Cortex of kidney (tissue), 1 donor: ENCODE measurements around the gene KRT71.

Experiments used
- DNase-seq: peaks from one replicate; lab custom pipeline; 2025; lab: John Stamatoyannopoulos, UW

KRT71 gene

GRCh38 chr12:52539083-52539820 lies 13.7 kb downstream of the KRT71 start:
- DNase-seq: no peak

- DNase-seq: no peak
Measured at GRCh38 chr12:52537101-52537500, 15.8 kb downstream of the KRT71 start.

- DNase-seq: no peak
Measured at GRCh38 chr12:52535574-52535973, 17.4 kb downstream of the KRT71 start.

GRCh38 chr12:52534482-52534881 lies 18.5 kb downstream of the KRT71 start:
- DNase-seq: no peak

DNA sequence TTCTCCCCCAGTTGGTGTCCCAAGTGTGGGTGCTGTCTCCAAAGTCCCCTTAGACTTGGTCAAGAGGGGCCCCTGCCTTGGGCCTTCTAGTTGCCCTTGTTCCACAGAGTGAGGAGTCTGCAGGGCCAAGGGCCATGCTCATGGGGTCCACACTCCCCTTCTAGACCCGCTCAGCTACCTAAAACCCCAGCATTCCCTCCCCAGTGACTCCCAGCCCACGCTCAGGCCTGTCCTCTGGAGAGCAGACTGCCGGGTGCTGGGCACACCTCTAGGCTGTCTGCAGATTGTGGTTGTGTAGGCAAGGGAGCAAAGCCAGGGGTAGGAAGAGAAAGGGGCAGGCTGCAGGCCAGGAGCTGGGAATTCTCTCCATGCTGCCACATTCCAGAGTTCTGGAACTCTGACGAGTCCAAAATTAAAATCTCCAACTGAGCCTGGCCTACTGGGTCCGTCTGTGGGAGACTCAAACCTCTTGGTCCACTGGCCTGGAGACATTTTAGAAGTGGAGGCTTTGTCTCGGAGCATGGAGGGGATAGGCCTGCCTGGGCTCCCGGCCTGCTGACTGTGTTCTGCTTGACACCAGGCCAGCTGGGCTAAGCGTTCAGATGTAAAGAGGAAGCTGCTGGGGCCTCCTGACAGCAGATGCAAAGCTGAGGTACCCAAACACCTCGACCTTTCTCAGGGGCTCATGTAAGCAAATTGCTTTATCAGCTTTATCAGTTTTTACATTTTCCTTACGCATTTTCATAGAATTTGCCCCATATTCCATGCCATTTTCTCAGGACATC lies 19.1 kb downstream of the KRT71 start:
- no peak for DNase-seq

DNA sequence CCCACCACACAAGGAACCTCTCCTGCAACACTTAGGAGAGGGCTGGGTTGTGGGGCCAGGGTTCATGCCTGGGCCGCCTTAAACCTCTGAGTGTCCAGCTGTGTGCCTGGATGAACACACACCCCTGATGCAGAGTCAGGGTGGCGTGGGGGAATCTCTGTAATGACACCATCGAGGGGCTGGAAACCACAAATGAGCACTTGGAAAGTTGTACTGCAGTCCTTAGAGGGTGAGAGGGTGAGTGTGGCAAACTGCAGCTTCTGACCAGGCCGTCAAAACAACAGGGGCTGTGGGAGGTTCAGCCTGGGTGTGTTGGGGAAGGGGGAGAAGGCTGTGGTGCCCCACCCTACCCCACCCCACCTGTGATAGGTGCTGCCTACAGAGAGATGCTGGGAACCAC lies 20.3 kb downstream of the KRT71 start:
- no peak for DNase-seq

GRCh38 chr12:52531566-52532300 lies 21.2 kb downstream of the KRT71 start:
- no peak for DNase-seq

DNA sequence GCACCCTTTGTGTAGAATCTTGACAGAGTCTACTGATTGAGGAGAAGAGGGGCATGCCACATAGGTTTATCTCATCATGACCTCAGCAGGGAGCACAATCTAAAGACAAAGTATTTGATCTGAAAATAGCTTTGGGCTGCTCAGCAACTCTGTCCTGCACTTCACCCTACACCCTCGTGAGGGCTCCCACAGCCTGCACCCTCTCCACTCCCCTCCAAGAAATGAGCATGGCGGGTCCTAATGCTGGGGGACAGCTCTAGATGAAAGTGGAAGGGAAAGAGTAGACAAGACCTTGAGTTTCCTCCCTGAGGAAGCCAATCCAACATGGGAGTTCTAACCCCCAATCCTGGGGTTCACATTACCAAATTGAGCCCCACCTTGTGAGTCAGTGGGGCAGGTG lies 22.0 kb downstream of the KRT71 start:
- DNase-seq: no peak

GRCh38 chr12:52530366-52530765 lies 22.6 kb downstream of the KRT71 start:
- no peak for DNase-seq

- no peak for DNase-seq
Measured at GRCh38 chr12:52529846-52530245, 23.1 kb downstream of the KRT71 start.

GRCh38 chr12:52529417-52529816 lies 23.5 kb downstream of the KRT71 start:
- no peak for DNase-seq

GRCh38 chr12:52528641-52529143 lies 24.3 kb downstream of the KRT71 start:
- no peak for DNase-seq

DNA sequence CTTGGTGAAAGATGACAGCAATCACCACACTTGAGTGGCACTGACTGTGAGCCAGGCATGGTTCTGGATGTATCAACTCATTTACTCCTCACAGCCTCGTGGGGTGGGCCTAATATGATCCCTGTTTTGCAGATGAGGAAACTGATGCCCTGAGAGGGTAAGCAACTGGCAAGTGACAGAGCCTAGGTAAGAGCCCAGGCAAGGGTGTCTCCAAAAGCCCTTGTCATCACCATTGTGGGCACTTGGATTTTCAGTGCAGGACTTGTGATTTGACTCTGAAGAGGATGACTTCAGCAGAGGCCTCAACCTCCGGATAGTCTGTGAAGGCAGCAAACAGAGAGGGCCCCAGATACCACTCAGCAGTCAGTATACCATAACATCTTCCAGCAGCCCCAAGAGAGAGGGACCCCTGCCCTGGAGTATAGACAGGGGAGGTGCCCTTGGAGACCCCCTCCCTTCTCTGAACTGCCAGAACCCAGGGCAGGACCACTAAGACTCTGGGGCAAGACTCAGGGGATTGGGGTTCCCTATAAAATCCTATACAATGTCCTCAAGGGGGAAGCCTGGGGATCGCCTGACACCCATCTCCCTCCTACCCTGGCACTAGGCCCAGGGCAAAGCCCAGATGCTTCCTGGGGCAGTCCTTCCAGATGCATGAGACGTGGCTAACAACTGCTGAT lies 25.7 kb downstream of the KRT71 start:
- DNase-seq: no peak

DNA sequence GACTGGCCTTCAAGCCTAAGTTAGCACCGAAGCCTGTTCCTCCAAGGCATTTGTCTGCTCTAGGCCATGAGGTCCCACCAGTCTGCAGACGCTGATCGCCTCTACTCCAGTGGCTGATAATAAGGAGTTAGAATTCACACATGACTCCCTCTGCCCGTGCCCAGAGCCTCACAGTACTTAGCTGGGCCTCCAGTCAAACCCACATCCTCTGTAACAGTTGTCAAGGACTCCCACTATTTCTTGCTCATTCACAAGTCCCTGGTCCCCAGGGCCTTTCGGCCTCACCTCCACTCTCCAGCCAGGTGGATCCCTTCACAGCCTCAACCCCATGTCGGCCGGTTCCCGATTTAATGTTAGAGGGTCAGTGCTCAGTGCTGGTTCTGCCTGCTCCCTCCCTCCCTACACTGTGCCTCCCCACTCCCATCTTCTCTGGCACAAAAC lies 26.4 kb downstream of the KRT71 start:
- DNase-seq: no peak

GRCh38 chr12:52525661-52526499 lies 27.1 kb downstream of the KRT71 start:
- DNase-seq: no peak

DNA sequence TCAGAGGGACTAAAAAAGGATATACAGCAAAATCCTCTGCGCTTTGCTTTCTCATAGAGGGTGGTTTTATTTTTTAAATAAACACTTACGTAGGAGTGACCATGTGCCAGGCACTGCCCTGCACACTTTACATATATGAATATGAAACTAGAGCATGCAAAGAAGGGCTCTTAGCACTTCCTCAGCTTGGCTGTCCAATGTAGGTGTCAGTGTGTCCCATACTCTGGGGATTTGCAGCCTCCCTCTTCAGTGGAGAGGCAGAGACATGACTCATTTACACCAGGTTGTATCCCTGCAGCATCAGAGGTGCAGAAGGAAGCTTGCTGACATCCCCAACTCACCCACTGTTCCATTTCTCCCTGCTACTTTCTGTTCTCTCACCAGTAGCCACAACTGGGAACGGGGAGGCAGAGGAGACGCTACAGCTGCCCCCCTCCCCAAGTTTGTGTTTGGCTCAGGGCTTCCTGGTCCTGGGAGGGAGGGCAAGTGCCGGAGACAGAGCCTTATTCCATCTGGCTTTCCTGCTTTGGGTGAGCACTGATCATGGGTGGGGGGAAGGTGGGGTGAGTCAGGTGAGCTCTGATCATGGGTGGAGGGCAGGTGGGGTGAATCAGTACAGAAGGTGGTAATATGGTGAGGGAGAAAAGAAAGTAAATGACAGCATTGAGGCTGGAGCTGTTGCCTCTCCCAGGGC lies 27.9 kb downstream of the KRT71 start:
- DNase-seq: no peak

DNA sequence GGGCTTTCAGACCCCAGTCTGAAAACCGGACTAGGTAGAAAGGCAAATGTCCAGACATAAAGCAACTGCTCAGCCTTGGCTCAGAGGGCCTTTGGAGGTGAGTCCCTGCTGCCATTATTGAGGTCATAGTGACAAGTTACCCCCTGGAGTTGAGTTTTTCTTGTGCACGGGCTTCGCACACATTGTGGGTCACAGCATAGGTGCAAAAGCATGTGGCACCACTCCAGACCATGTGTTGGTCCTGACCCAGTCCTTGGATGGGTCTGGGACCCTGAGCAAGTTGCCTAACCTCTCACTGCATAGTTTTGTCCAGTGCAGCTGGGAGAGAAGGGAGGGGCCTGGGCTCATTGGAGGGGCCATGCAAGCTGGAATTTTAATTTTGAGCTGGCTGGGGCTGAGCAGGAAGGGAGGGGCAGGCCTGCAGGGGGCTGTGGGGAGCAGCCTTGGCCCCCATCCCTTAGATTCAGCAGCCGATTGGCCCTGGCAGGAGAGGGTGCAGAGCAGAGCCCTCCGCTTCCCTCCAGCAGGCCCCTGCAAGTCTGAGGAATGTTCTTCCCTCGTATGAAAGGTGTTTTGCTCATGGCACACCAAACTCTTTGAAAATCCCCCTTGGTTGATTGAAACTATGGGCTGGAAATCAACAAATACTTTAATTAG lies 28.6 kb downstream of the KRT71 start:
- DNase-seq: no peak

GRCh38 chr12:52523824-52524223 lies 29.1 kb downstream of the KRT71 start:
- no peak for DNase-seq

GRCh38 chr12:52522346-52523011 lies 30.5 kb downstream of the KRT71 start:
- no peak for DNase-seq
